Tibial nerve (tissue), 4 donors: ENCODE data around the gene EPG5. TPM values are rescaled to one million over a fixed set of nuclear protein-coding genes. Genes with fewer than 3 reads are reported as not detected.

Source experiments
- DNase-seq, 2 donors: peaks; one replicate each; pipeline ENCODE4 v3.0.0-alpha.2; 2019; ENCODE audit warnings: low spot score in 2 of 2
- H3K27ac ChIP-seq, 4 donors: fragments of 200-600 bp; sonication (generic) in 3 of 4; one replicate each; pipeline ENCODE4 v1.5.1; 2017 to 2019; ENCODE audit warnings: mild to moderate bottlenecking in 1 of 4
- H3K27me3 ChIP-seq, 2 donors: fragments of 200-600 bp; sonication (generic) in 1 of 2; one replicate each; pipeline versions ENCODE4 v1.5.1 to v1.6.0; 2017 to 2019
- H3K36me3 ChIP-seq, 3 donors: fragments of 200-600 bp; sonication (generic); one replicate each; pipeline ENCODE4 v1.5.1; 2018 to 2019
- H3K4me1 ChIP-seq, 4 donors: fragments of 200-600 bp; sonication (generic) in 3 of 4; one replicate each; pipeline ENCODE4 v1.5.1; 2017 to 2019
- H3K4me3 ChIP-seq, 4 donors: fragments of 200-600 bp; sonication (generic) in 3 of 4; one replicate each; pipeline ENCODE4 v1.5.1; 2017 to 2019; ENCODE audit warnings: mild to moderate bottlenecking in 1 of 4, moderate library complexity in 1 of 4
- H3K9me3 ChIP-seq, 4 donors: fragments of 200-600 bp; sonication (generic) in 3 of 4; one replicate each; pipeline ENCODE4 v1.5.1; 2017 to 2019
- EP300 ChIP-seq, 2 donors: sonication (generic); formaldehyde crosslinking; IDR thresholded peaks; one replicate each; pipeline ENCODE4 v1.6.1; 2017; ENCODE audit warnings: antibody characterized with exemption in 2 of 2, mild to moderate bottlenecking in 1 of 2
- POLR2A ChIP-seq, 2 donors: fragments of 450-650 bp; IDR thresholded peaks; one replicate each; pipeline ENCODE4 v1.6.1; 2017; ENCODE audit warnings: antibody characterized with exemption in 2 of 2, mild to moderate bottlenecking in 2 of 2, moderate library complexity in 2 of 2
- WGBS, 2 donors: methylation state at CpG; one replicate each; pipeline ENCODE4 v1.1.5; 2018; 5-methylcytosine and 5-hydroxymethylcytosine counted together
- total RNA-seq, 4 donors: library from RNA; depleted of rRNA; stranded (reverse); fragments of >200 nt; gene quantifications; one replicate each; pipeline ENCODE4 v1.1.0, GENCODE V29; 2016
- TF ChIP-seq, protein P1 (sequence below), 5 experiments: fragments of 200-600 bp in 3 of 5; fragments of 450-650 bp in 2 of 5; sonication (generic) in 3 of 5; IDR thresholded peaks; one replicate each; pipeline ENCODE4 v1.5.1; 2016 to 2019; ENCODE audit warnings: antibody characterized with exemption in 5 of 5, mild to moderate bottlenecking in 3 of 5, moderate library complexity in 2 of 5

Gene EPG5
- total RNA-seq, 4 donors from 2014 or later = 26.1 to 48.3 (median 40.6) TPM

DNA sequence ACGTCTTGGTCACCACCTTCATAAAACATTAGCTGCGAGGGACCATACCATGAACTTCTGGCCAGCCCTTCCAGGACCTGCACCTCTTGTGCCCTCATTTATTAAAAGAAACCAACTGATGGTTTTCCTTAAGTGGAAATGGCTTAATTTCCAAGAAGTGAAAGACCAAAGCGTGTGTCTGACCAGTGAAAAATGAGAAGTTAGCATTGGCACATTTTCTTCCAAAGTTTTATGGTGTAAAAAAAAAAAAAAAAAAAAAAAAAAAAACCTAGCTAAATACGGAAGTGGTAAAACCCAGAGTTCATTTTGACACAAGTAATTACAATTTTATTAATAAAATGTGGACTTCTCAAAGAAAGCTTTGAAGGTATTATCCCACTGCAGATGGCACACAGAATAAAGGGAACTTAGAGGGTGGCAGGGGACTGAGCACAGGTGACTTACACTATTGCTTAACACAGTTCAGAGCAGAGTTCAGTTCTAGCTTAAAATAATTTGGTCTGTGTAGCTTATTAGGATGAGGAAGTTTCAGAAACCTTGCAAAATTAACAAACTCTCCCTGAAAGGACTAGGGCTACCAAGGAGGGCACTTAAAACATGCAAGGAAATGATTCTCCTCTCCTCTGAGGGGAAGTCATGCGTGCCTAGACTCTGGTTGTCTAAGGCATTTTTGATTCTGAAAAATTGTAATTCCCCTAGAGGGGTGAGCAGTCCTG is 42.2 kb upstream of the EPG5 start:
- Histone ChIP-seq H3K36me3 (no peaks in the 10 kb centered on the region), H3K9me3 (no peaks in the 10 kb centered on the region), H3K27me3 (no peaks in the 10 kb centered on the region), H3K4me3 (no peak overlapping the region), H3K27ac (no peak overlapping the region), H3K4me1 (no peaks in the 10 kb centered on the region)
- no peak for DNase-seq
- WGBS, 2 donors = 88 to 89% methylated on average over 5 of the region's 5 CpGs
- TF ChIP-seq POLR2A (IDR thresholded peaks at IDR 0.05) (no peak), EP300 (IDR thresholded peaks at IDR 0.05) (no peak)
- TF ChIP-seq, protein P1, sequence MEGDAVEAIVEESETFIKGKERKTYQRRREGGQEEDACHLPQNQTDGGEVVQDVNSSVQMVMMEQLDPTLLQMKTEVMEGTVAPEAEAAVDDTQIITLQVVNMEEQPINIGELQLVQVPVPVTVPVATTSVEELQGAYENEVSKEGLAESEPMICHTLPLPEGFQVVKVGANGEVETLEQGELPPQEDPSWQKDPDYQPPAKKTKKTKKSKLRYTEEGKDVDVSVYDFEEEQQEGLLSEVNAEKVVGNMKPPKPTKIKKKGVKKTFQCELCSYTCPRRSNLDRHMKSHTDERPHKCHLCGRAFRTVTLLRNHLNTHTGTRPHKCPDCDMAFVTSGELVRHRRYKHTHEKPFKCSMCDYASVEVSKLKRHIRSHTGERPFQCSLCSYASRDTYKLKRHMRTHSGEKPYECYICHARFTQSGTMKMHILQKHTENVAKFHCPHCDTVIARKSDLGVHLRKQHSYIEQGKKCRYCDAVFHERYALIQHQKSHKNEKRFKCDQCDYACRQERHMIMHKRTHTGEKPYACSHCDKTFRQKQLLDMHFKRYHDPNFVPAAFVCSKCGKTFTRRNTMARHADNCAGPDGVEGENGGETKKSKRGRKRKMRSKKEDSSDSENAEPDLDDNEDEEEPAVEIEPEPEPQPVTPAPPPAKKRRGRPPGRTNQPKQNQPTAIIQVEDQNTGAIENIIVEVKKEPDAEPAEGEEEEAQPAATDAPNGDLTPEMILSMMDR (IDR thresholded peaks at IDR 0.05) = no peak

DNA sequence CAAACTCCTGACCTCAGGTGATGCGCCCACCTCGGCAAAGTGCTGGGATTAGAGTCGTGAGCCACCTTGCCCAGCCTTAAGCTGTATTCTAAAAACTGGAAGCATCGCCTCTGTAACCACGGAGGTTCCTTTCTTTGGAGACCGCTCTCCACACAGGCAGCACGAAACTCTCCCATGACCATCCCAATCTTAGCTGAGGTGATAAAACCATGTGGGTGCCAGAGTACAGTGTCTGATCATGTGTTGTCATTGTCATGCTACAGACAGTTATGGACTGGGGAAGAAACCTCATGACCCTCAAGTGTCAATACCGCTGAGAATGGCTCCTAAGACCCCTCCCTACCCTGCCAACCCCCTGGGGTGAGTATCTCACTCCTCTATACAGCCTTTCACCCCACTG is 41.4 kb upstream of the EPG5 start:
- no peak overlapping the region for H3K27ac ChIP-seq
- no peaks in the 10 kb centered on the region for H3K9me3 ChIP-seq
- WGBS, 2 donors = 77 to 91% methylated on average over 8 of the region's 8 CpGs
- H3K4me3 ChIP-seq = no peak overlapping the region
- no peak for DNase-seq
- TF ChIP-seq EP300 (IDR thresholded peaks at IDR 0.05) = no peak
- H3K27me3 ChIP-seq = no peaks in the 10 kb centered on the region
- H3K36me3 ChIP-seq = no peaks in the 10 kb centered on the region
- H3K4me1 ChIP-seq = no peaks in the 10 kb centered on the region

DNA sequence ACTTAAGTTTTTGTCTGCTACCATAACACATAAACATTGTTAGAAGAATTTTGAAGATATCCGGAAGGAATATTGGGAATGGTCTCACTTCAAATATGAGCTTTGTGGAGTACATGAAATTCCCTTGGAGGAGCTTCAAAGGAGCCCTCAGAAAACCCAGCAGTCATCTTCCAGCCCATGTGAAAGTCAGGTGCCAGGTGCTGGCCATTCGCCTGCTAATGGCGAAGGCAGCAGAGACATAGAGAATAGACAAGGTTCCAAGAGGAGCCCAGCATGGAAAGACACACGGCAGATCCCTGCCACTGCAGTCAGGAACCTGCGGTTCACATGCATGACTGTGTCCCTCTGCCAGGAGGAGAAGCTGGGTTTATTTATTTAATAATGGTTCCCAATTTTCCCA is 40.0 kb upstream of the EPG5 start:
- TF ChIP-seq, protein P1 (IDR thresholded peaks at IDR 0.05) = no peak
- no peak for TF ChIP-seq EP300 (IDR thresholded peaks at IDR 0.05)
- no peak for TF ChIP-seq POLR2A (IDR thresholded peaks at IDR 0.05)
- DNase-seq = no peak
- H3K4me3 ChIP-seq = no peak overlapping the region
- WGBS, 2 donors = 87 to 94% methylated on average over 5 of the region's 5 CpGs
- no peak overlapping the region for H3K27ac ChIP-seq
- no peaks in the 10 kb centered on the region for H3K4me1 ChIP-seq
- H3K36me3 ChIP-seq = peaks cover 0 to 6% (median 0%) of the 10 kb centered on the region in 3 donors
- peaks cover 0 to 8% (median under 1%) of the 10 kb centered on the region in 4 donors for H3K9me3 ChIP-seq
- no peaks in the 10 kb centered on the region for H3K27me3 ChIP-seq

DNA sequence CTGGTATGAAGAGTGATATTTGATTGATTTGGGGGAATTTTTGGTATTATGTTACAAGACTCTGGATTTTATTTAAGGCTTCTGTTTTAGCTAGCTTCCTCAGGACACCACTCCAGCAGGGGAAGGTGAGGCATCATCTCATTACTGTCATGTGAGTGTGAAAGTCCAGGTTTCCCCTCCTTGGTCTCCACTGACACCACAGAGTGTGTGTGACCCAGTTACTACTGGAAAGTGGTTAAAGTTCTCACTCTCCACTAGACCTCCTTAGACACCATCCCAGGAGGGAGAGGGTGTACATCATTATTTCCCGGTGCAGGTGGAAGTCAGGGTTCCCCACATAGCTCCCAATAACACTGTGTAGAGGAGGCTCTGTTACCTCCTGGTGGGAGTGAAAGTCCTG is 35.8 kb upstream of the EPG5 start:
- no peak overlapping the region for H3K4me3 ChIP-seq
- H3K27me3 ChIP-seq = no peaks in the 10 kb centered on the region
- peaks cover 0 to 6% (median 0%) of the 10 kb centered on the region in 3 donors for H3K36me3 ChIP-seq
- WGBS, 2 donors = 88 to 100% methylated on average over 1 of the region's 1 CpG
- H3K27ac ChIP-seq = no peak overlapping the region
- no peaks in the 10 kb centered on the region for H3K4me1 ChIP-seq
- DNase-seq = no peak
- H3K9me3 ChIP-seq = peaks cover 0 to 13% (median 3%) of the 10 kb centered on the region in 4 donors
- TF ChIP-seq, protein P1 (IDR thresholded peaks at IDR 0.05) = no peak
- no peak for TF ChIP-seq EP300 (IDR thresholded peaks at IDR 0.05)

DNA sequence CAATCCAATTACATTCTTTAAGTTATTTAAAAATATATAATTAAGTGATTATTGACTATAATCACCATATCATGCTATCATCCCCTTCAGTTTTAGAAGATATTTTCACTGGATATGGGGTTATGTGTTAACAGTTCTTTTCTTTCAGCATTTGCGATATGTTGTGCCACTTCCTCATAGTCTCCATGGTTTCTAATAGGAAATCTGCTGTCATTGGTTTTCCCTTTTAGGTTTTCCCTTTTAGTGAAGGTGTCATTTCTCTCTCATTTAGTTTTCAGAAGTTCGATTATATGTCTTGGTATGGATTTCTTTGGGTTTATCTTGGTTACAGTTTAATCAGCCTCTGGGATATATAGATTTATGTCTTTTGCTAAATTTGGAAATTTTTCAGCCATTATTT is 34.8 kb upstream of the EPG5 start:
- TF ChIP-seq, protein P1 (IDR thresholded peaks at IDR 0.05) = no peak
- TF ChIP-seq POLR2A (IDR thresholded peaks at IDR 0.05) = no peak
- no peak for TF ChIP-seq EP300 (IDR thresholded peaks at IDR 0.05)
- no peak for DNase-seq
- WGBS, 2 donors = 93 to 98% methylated on average over 2 of the region's 2 CpGs
- H3K4me1 ChIP-seq = no peaks in the 10 kb centered on the region
- H3K4me3 ChIP-seq = no peak overlapping the region
- no peaks in the 10 kb centered on the region for H3K27me3 ChIP-seq
- H3K9me3 ChIP-seq = peaks cover 0 to 13% (median 3%) of the 10 kb centered on the region in 4 donors
- H3K27ac ChIP-seq = no peak overlapping the region
- H3K36me3 ChIP-seq = peaks cover 0 to 6% (median 0%) of the 10 kb centered on the region in 3 donors
